Lower leg skin (tissue), 3 donors: ENCODE measurements around the gene DZIP1.

ENCODE experiments used
- CTCF ChIP-seq, 3 donors: fragments of 450-650 bp; IDR thresholded peaks; one replicate each; pipeline ENCODE4 v1.5.1; 2016; ENCODE audit warnings: antibody characterized with exemption in 3 of 3, mild to moderate bottlenecking in 3 of 3, moderate library complexity in 2 of 3
- POLR2A ChIP-seq, 2 donors: fragments of 450-650 bp; IDR thresholded peaks; one replicate each; pipeline ENCODE4 v1.6.1; 2016 to 2017; ENCODE audit warnings: antibody characterized with exemption in 2 of 2, mild to moderate bottlenecking in 1 of 2, moderate library complexity in 1 of 2

GRCh38 chr13:95557013-95557412, 87.5 kb downstream of the DZIP1 start:
- TF ChIP-seq CTCF (IDR thresholded peaks at IDR 0.05) (no peak), POLR2A (IDR thresholded peaks at IDR 0.05) (no peak)
